Upper lobe of left lung (tissue), 4 donors: ENCODE results near the gene RERE.

Source experiments
- CTCF ChIP-seq, 6 experiments: fragments of 450-650 bp in 4 of 6; fragments of 200-600 bp in 2 of 6; sonication (generic) in 2 of 6; IDR thresholded peaks; one replicate each; pipeline ENCODE4 v1.5.1; 2016 to 2019; ENCODE audit warnings: antibody characterized with exemption in 6 of 6
- POLR2AphosphoS5 ChIP-seq, 2 donors: sonication (generic); formaldehyde crosslinking; IDR thresholded peaks; one replicate each; pipeline ENCODE4 v1.5.1; 2017; ENCODE audit warnings: antibody characterized with exemption in 2 of 2

- TF ChIP-seq POLR2AphosphoS5 (IDR thresholded peaks at IDR 0.05) (no peak), CTCF (IDR thresholded peaks at IDR 0.05) (no peak)
Observed at GRCh38 chr1:8702472-8702849, 115.0 kb downstream of the RERE start.
